Measurements from ENCODE around the gene RSPH10B2.
A peak's percentile ranks its signal among the peaks of the same experiment; 100 is the strongest.
"Not testable (repeated sequence)": the region's sequence is repeated elsewhere in the genome, so short reads cannot be mapped to it uniquely, and the experiment has no call there.

The RSPH10B2 gene

GRCh38 chr7:6797218-6797617, 43.3 kb downstream of the RSPH10B2 start:
- DNase-seq; H3K9me3 ChIP-seq; H3K27me3 ChIP-seq; H3K4me3 ChIP-seq; H3K4me1 ChIP-seq; H3K27ac ChIP-seq; intact Hi-C loops (cut with DNase I; ENCODE audit: low total_unique reads): not testable (repeated sequence)
- H3K36me3 ChIP-seq, result peaks cover 0 to 14% (median 0%) of the 10 kb centered on the region in 3 donors

- H3K36me3 ChIP-seq, result peaks cover 0 to 14% (median 0%) of the 10 kb centered on the region in 3 donors
- H3K27me3 ChIP-seq; H3K4me3 ChIP-seq; H3K4me1 ChIP-seq; H3K27ac ChIP-seq; intact Hi-C loops (cut with DNase I; ENCODE audit: low total_unique reads); DNase-seq; H3K9me3 ChIP-seq: not testable (repeated sequence)
These were observed 44.1 kb downstream of the RSPH10B2 start for GRCh38 chr7:6798047-6798446.

GRCh38 chr7:6799887-6800286, 46.0 kb downstream of the RSPH10B2 start:
- peaks cover 0 to 14% (median 0%) of the 10 kb centered on the region in 3 donors for H3K36me3 ChIP-seq
- H3K27ac ChIP-seq; DNase-seq; H3K27me3 ChIP-seq; H3K4me1 ChIP-seq; intact Hi-C loops (cut with DNase I; ENCODE audit: low total_unique reads); H3K4me3 ChIP-seq; H3K9me3 ChIP-seq: not testable (repeated sequence)

GRCh38 chr7:6800331-6800730, 46.4 kb downstream of the RSPH10B2 start:
- H3K4me1 ChIP-seq; H3K4me3 ChIP-seq; H3K27me3 ChIP-seq; DNase-seq; intact Hi-C loops (cut with DNase I; ENCODE audit: low total_unique reads); H3K27ac ChIP-seq; H3K9me3 ChIP-seq: not testable (repeated sequence)
- H3K36me3 ChIP-seq, result peaks cover 0 to 14% (median 0%) of the 10 kb centered on the region in 3 donors

GRCh38 chr7:6807393-6807918, 53.6 kb downstream of the RSPH10B2 start:
- DNase-seq; intact Hi-C loops (cut with DNase I; ENCODE audit: low total_unique reads); H3K4me3 ChIP-seq; H3K27me3 ChIP-seq; H3K9me3 ChIP-seq; H3K4me1 ChIP-seq; H3K27ac ChIP-seq: not testable (repeated sequence)
- peaks cover 0 to 33% (median 0%) of the 10 kb centered on the region in 3 donors for H3K36me3 ChIP-seq

GRCh38 chr7:6807959-6808358, 54.1 kb downstream of the RSPH10B2 start:
- intact Hi-C loops (cut with DNase I; ENCODE audit: low total_unique reads), result not testable (repeated sequence)
- peaks cover 0 to 38% (median 0%) of the 10 kb centered on the region in 3 donors for H3K36me3 ChIP-seq

GRCh38 chr7:6813011-6813410, 59.1 kb downstream of the RSPH10B2 start:
- peaks cover 12 to 72% (median 24%) of the 10 kb centered on the region in 3 donors for H3K36me3 ChIP-seq
- DNase-seq; H3K9me3 ChIP-seq; H3K4me1 ChIP-seq; H3K27ac ChIP-seq; H3K4me3 ChIP-seq; H3K27me3 ChIP-seq; intact Hi-C loops (cut with DNase I; ENCODE audit: low total_unique reads): not testable (repeated sequence)

More at GRCh38 chr7:6807959-6808358, 54.1 kb downstream of the RSPH10B2 start:
- H3K4me1 ChIP-seq, DNase-seq, H3K27ac ChIP-seq, H3K4me3 ChIP-seq, H3K27me3 ChIP-seq, H3K9me3 ChIP-seq: not testable (repeated sequence)

GRCh38 chr7:6815470-6815869, 61.6 kb downstream of the RSPH10B2 start:
- H3K27ac ChIP-seq; H3K9me3 ChIP-seq; H3K4me3 ChIP-seq; H3K4me1 ChIP-seq; DNase-seq; H3K27me3 ChIP-seq; intact Hi-C loops (cut with DNase I; ENCODE audit: low total_unique reads): not testable (repeated sequence)
- H3K36me3 ChIP-seq, result peaks cover 19 to 79% (median 28%) of the 10 kb centered on the region in 3 donors

GRCh38 chr7:6821622-6822021, 67.7 kb downstream of the RSPH10B2 start:
- DNase-seq; H3K27me3 ChIP-seq; intact Hi-C loops (cut with DNase I; ENCODE audit: low total_unique reads); H3K4me1 ChIP-seq; H3K9me3 ChIP-seq; H3K4me3 ChIP-seq; H3K27ac ChIP-seq: not testable (repeated sequence)
- H3K36me3 ChIP-seq, result peaks cover 16 to 54% (median 21%) of the 10 kb centered on the region in 3 donors

GRCh38 chr7:6825236-6826125, 71.6 kb downstream of the RSPH10B2 start:
- H3K9me3 ChIP-seq; H3K4me1 ChIP-seq; intact Hi-C loops (cut with DNase I; ENCODE audit: low total_unique reads); H3K27me3 ChIP-seq; DNase-seq: not testable (repeated sequence)
- H3K36me3 ChIP-seq, result peaks cover 0 to 21% (median 9%) of the 10 kb centered on the region in 3 donors
- H3K27ac ChIP-seq, result peak overlapping the region; percentile 69 to 76
- peak overlapping the region; percentile 62 to 71 for H3K4me3 ChIP-seq

GRCh38 chr7:6826151-6826550, 72.2 kb downstream of the RSPH10B2 start, which contains the start of gene CCZ1B:
Gene CCZ1B, minus strand, starts transcription at chr7:6826275. Its CDS starts 78 bp downstream, at chr7:6826197.
- intact Hi-C loops (cut with DNase I; ENCODE audit: low total_unique reads); H3K4me1 ChIP-seq; H3K27me3 ChIP-seq; H3K9me3 ChIP-seq: not testable (repeated sequence)
- Histone ChIP-seq H3K27ac (peak within 1 kb of the TSS; percentile 69 to 76), H3K4me3 (peak within 1 kb of the TSS; percentile 62 to 71), H3K36me3 (peaks cover 0 to 16% (median 4%) of the 10 kb centered on the region in 3 donors)
- DNase-seq, result peak; percentile 66 to 85

GRCh38 chr7:6827180-6827579, 73.3 kb downstream of the RSPH10B2 start:
- intact Hi-C loops (cut with DNase I; ENCODE audit: low total_unique reads); H3K27me3 ChIP-seq; H3K27ac ChIP-seq; H3K9me3 ChIP-seq; DNase-seq; H3K4me1 ChIP-seq; H3K36me3 ChIP-seq; H3K4me3 ChIP-seq: not testable (repeated sequence)

GRCh38 chr7:6829616-6830015, 75.7 kb downstream of the RSPH10B2 start:
- intact Hi-C loops (cut with DNase I; ENCODE audit: low total_unique reads); H3K4me1 ChIP-seq: not testable (repeated sequence)

GRCh38 chr7:6830026-6830425, 76.1 kb downstream of the RSPH10B2 start:
- H3K4me1 ChIP-seq; H3K9me3 ChIP-seq; intact Hi-C loops (cut with DNase I; ENCODE audit: low total_unique reads); H3K4me3 ChIP-seq; H3K36me3 ChIP-seq; DNase-seq; H3K27ac ChIP-seq: not testable (repeated sequence)
- peaks cover 0 to 13% of the 10 kb centered on the region in 2 donors for H3K27me3 ChIP-seq

More at GRCh38 chr7:6829616-6830015, 75.7 kb downstream of the RSPH10B2 start:
- H3K9me3 ChIP-seq, H3K36me3 ChIP-seq, H3K4me3 ChIP-seq, H3K27ac ChIP-seq, DNase-seq: not testable (repeated sequence)
- peaks cover 0 to 11% of the 10 kb centered on the region in 2 donors for H3K27me3 ChIP-seq

Data from tibial artery (tissue), 4 donors.